Ecto neural progenitor cell (in vitro differentiated cells): ENCODE data around the gene FAM177B.

ENCODE experiments used
- DNase-seq: peaks from one replicate; pipeline ENCODE4 v3.0.0-alpha.2; 2018; ENCODE audit warnings: low spot score

Gene FAM177B

GRCh38 chr1:222787729-222788128 lies 50.7 kb downstream of the FAM177B start:
- DNase-seq: no peak

GRCh38 chr1:222788402-222789156 lies 51.6 kb downstream of the FAM177B start:
- no peak for DNase-seq

GRCh38 chr1:222790115-222790514 lies 53.1 kb downstream of the FAM177B start:
- DNase-seq: no peak

GRCh38 chr1:222790520-222790919 lies 53.5 kb downstream of the FAM177B start:
- no peak for DNase-seq

GRCh38 chr1:222791006-222791710 lies 54.2 kb downstream of the FAM177B start:
- no peak for DNase-seq

- DNase-seq: no peak
Measured at GRCh38 chr1:222792744-222793143, 55.7 kb downstream of the FAM177B start.

GRCh38 chr1:222794656-222795474 lies 57.9 kb downstream of the FAM177B start:
- DNase-seq: no peak

- no peak for DNase-seq
Measured at GRCh38 chr1:222798116-222798515, 61.1 kb downstream of the FAM177B start.

GRCh38 chr1:222798975-222799374 lies 62.0 kb downstream of the FAM177B start:
- no peak for DNase-seq
